ENCODE measurements around the gene HOXB5. TPM values are rescaled to one million over a fixed set of nuclear protein-coding genes. Genes with fewer than 3 reads are reported as not detected.

Gene HOXB5
- total and polyA plus RNA-seq, 10 of the 15 experiments (the other 5 are each of a cell fraction or from before 2014, with no cell fraction given), result not detected

DNA sequence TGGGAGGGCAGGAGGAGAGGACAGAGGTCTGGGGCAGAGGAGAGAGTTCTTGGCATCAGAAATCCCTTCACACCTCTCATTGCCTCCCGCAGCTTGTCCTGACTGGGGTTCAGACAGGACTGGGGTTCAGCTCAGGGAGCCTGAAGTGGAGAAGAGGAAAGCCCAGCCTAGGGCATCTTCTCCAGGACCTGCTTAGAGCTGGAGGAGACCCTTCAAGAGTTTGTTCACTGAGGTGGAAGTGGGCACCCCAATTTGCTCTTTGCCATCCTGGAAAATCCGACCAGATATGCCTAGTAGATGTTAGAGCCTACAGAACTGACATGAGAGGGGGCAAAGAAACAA lies 5.5 kb downstream of the HOXB5 start:
- no peaks in the 10 kb centered on the region for H3K9me3 ChIP-seq (replicated peaks; ENCODE audit: control insufficient read depth, insufficient read depth, low read length)
- ChIA-PET CTCF (interaction anchor here (0.8 to 3.3 kb wide), 19 partner anchors 13 to 617 kb away, joined by 3 to 22 read pairs (median 4); partner anchors contain the start of gene CDK5RAP3), POLR2A (interaction anchor here (0.6 to 1.1 kb wide), 4 partner anchors 87 to 504 kb away, joined by 3 to 7 read pairs (median 4); no protein-coding TSS in a partner anchor), SMC1A (ENCODE audit: uncharacterized antibody, unreplicated experiment) (interaction anchor here (0.6 to 3.0 kb wide), 13 partner anchors 11 to 754 kb away, joined by 3 to 23 read pairs (median 5); no protein-coding TSS in a partner anchor), RAD21 (ENCODE audit: unreplicated experiment) (interaction anchor here (0.8 to 2.6 kb wide), 11 partner anchors 30 to 508 kb away, joined by 3 to 13 read pairs (median 5); no protein-coding TSS in a partner anchor)
- H3K9ac ChIP-seq (ENCODE audit: control insufficient read depth, insufficient read depth, low read length), result no peak overlapping the region
- peaks cover 0 to 8% of the 10 kb centered on the region in 2 experiments; a peak in 3 of 4 replicates for H3K27me3 ChIP-seq (replicated peaks in 1 of 2; ENCODE audit: control insufficient read depth in 2 of 2, insufficient read depth in 2 of 2, low read length in 1 of 2)
- H3K79me2 ChIP-seq (ENCODE audit: control insufficient read depth, insufficient read depth, low read length), result no peaks in the 10 kb centered on the region
- no TSS peak for BruUV-seq (replicated peaks)
- H3K4me2 ChIP-seq (ENCODE audit: control insufficient read depth, insufficient read depth), result no peak overlapping the region
- no peak overlapping the region for H3K4me3 ChIP-seq
- no peaks in the 10 kb centered on the region for H4K20me1 ChIP-seq (ENCODE audit: control insufficient read depth, insufficient read depth)
- TF ChIP-seq NR2F1 (conservative IDR thresholded peaks at IDR 0.05), result no peak
- TF ChIP-seq CREM (IDR thresholded peaks at IDR 0.05; ENCODE audit: low read depth), result no peak
- no peak for TF ChIP-seq ASH2L (IDR thresholded peaks at IDR 0.05; ENCODE audit: borderline replicate concordance, low read depth)
- no peak for TF ChIP-seq ZSCAN29 (IDR thresholded peaks at IDR 0.05)
- TF ChIP-seq TAF1 (IDR thresholded peaks at IDR 0.05; ENCODE audit: borderline replicate concordance, low read depth, low read length), result no peak
- no peak for TF ChIP-seq MEF2B (IDR thresholded peaks at IDR 0.05; ENCODE audit: partially characterized antibody, poor library complexity, severe bottlenecking)
- no peak for TF ChIP-seq POLR2AphosphoS2 (IDR thresholded peaks at IDR 0.05; ENCODE audit: low read depth, low read length)
- TF ChIP-seq RAD51 (IDR thresholded peaks at IDR 0.05), result no peak
- no peak for TF ChIP-seq GATAD2B (conservative IDR thresholded peaks at IDR 0.05; ENCODE audit: low read depth)
- TF ChIP-seq NR2C1 (IDR thresholded peaks at IDR 0.05), result no peak
- TF ChIP-seq YY1 (IDR thresholded peaks at IDR 0.05; ENCODE audit: low read depth, low read length), result no peak
- no peak for TF ChIP-seq FOS (IDR thresholded peaks at IDR 0.05; ENCODE audit: borderline replicate concordance, extremely low read depth, insufficient read length)
- TF ChIP-seq LARP7 (IDR thresholded peaks at IDR 0.05), result no peak
- TF ChIP-seq MTA2 (IDR thresholded peaks at IDR 0.05; ENCODE audit: low read depth), result no peak
- WGBS (ENCODE audit: insufficient coverage, insufficient replicate concordance, low lambda C conversion rate, missing lambda C conversion rate), result 0% methylated on average over 2 of the region's 2 CpGs
- ATAC-seq, result no peak
- no peak for FAIRE-seq
- in situ Hi-C loops (cut with MboI) (no loop called here), intact Hi-C loops (cut with micrococcal nuclease; ENCODE audit: unreplicated experiment) (no loop called here)
- no peaks in the 10 kb centered on the region for H3K36me3 ChIP-seq (ENCODE audit: control insufficient read depth in 2 of 2, insufficient read depth in 2 of 2, low read length in 1 of 2)
- H3K27ac ChIP-seq (ENCODE audit: control insufficient read depth, insufficient read depth), result no peak overlapping the region
- H3K4me1 ChIP-seq (ENCODE audit: control insufficient read depth, insufficient read depth, low read length), result no peaks in the 10 kb centered on the region
- DNase-seq (ENCODE audit: low read depth, low spot score), result no peak
- H2AFZ ChIP-seq (ENCODE audit: control insufficient read depth, low read depth, low read length), result no peak overlapping the region

Data from GM12878 (cell line).